K562 (cell line): ENCODE results near the gene AKAP13.

ENCODE experiments used
- BCL6 ChIP-seq: fragments of 250-450 bp; sonication (Bioruptor Pico); IDR thresholded peaks from 2 replicates; pipeline ENCODE4 v1.4.0; 2020
- BRD9 ChIP-seq: fragments of 450-650 bp; IDR thresholded peaks from 2 replicates; pipeline ENCODE4 v1.6.1; 2018; ENCODE audit warnings: low read depth; ENCODE audit not compliant: partially characterized antibody
- CTCF ChIP-seq, 3 experiments: IDR thresholded peaks in 2 of 3; conservative IDR thresholded peaks in 1 of 3; 2 replicates each; pipeline ENCODE4 v1.5.1; 2011 to 2012; ENCODE audit warnings: low read length in 3 of 3, mild to moderate bottlenecking in 3 of 3, control low read depth in 2 of 3, improper control_type of control experiment in 1 of 3, inconsistent platforms in 1 of 3, low read depth in 1 of 3, mixed read lengths in 1 of 3, moderate library complexity in 1 of 3; ENCODE audit not compliant: insufficient read depth in 2 of 3
- FIP1L1 ChIP-seq: fragments of 200-400 bp; formaldehyde crosslinking; IDR thresholded peaks from 2 replicates; pipeline ENCODE4 v1.6.1; 2018; ENCODE audit warnings: mild to moderate bottlenecking, low read depth, low read length; ENCODE audit not compliant: poor library complexity, severe bottlenecking
- KDM1A ChIP-seq, 2 experiments: fragments of 450-650 bp; IDR thresholded peaks; 2 replicates each; pipeline ENCODE4 v1.6.1; 2016; ENCODE audit warnings: mild to moderate bottlenecking in 2 of 2
- MAFF ChIP-seq: IDR thresholded peaks from 2 replicates; pipeline ENCODE4 v1.6.1; 2012; ENCODE audit warnings: low read length, improper control_type of control experiment
- MEIS2 ChIP-seq: fragments of 450-650 bp; IDR thresholded peaks from 2 replicates; pipeline ENCODE4 v1.6.1; 2014; ENCODE audit warnings: mild to moderate bottlenecking; ENCODE audit not compliant: partially characterized antibody
- NFRKB ChIP-seq: fragments of 450-650 bp; IDR thresholded peaks from 2 replicates; pipeline ENCODE4 v1.6.1; 2016; ENCODE audit warnings: low read depth
- NR3C1 ChIP-seq: sonication (generic); formaldehyde crosslinking; IDR thresholded peaks from 2 replicates; pipeline ENCODE4 v1.8.1; 2022; ENCODE audit warnings: missing genetic modification reagents
- POLR2A ChIP-seq: fragments of 450-650 bp; conservative IDR thresholded peaks from 2 replicates; pipeline ENCODE4 v1.6.1; 2016
- RBBP5 ChIP-seq: fragments of 200-600 bp; sonication (generic); IDR thresholded peaks from 2 replicates; pipeline ENCODE4 v1.6.1; 2012; ENCODE audit warnings: borderline replicate concordance, mild to moderate bottlenecking, low read length, control low read depth, inconsistent platforms; ENCODE audit not compliant: insufficient read depth, poor library complexity, severe bottlenecking
- SETDB1 ChIP-seq: IDR thresholded peaks from one replicate; pipeline ENCODE4 v1.6.1; 2012; ENCODE audit warnings: low read length, control low read depth, inconsistent platforms
- ZBTB40 ChIP-seq, 2 experiments: fragments of 450-650 bp in 1 of 2; sonication (generic) in 1 of 2; formaldehyde crosslinking in 1 of 2; IDR thresholded peaks; 2 replicates each; pipeline versions ENCODE4 v1.7.1 to v1.9.0; 2016 to 2022; ENCODE audit warnings: inconsistent platforms in 1 of 2, mild to moderate bottlenecking in 1 of 2, missing genetic modification reagents in 1 of 2
- ZNF133 ChIP-seq: fragments of 250-450 bp; sonication (Bioruptor Pico); IDR thresholded peaks from 2 replicates; pipeline ENCODE4 v1.4.0; 2020; ENCODE audit warnings: mild to moderate bottlenecking

- TF ChIP-seq POLR2A: no peak
- TF ChIP-seq RBBP5: no peak
- TF ChIP-seq FIP1L1: no peak
- TF ChIP-seq BRD9: no peak
- no peak for TF ChIP-seq ZNF133 (CRISPR knock-in tag)
- TF ChIP-seq KDM1A (IDR thresholded peaks at IDR 0.05): no peak
- TF ChIP-seq CTCF (IDR thresholded peaks at IDR 0.05 in 2 of 3, conservative IDR thresholded peaks at IDR 0.05 in 1 of 3; ENCODE audit: insufficient read depth in 2 of 3, low read depth in 1 of 3, low read length in 3 of 3): no peak
- TF ChIP-seq NR3C1 (CRISPR knock-in tag): no peak
- TF ChIP-seq MAFF: no peak
- no peak for TF ChIP-seq ZBTB40 (IDR thresholded peaks at IDR 0.05)
- TF ChIP-seq ZBTB40 (CRISPR knock-in tag; IDR thresholded peaks at IDR 0.05): no peak
- no peak for TF ChIP-seq BCL6 (CRISPR knock-in tag)
- TF ChIP-seq NFRKB: no peak
- no peak for TF ChIP-seq MEIS2
- no peak for TF ChIP-seq SETDB1
Observed at GRCh38 chr15:85336880-85337279, 43.5 kb upstream of the AKAP13 start.
